ENCODE data around the gene KRT4.

KRT4 gene

DNA sequence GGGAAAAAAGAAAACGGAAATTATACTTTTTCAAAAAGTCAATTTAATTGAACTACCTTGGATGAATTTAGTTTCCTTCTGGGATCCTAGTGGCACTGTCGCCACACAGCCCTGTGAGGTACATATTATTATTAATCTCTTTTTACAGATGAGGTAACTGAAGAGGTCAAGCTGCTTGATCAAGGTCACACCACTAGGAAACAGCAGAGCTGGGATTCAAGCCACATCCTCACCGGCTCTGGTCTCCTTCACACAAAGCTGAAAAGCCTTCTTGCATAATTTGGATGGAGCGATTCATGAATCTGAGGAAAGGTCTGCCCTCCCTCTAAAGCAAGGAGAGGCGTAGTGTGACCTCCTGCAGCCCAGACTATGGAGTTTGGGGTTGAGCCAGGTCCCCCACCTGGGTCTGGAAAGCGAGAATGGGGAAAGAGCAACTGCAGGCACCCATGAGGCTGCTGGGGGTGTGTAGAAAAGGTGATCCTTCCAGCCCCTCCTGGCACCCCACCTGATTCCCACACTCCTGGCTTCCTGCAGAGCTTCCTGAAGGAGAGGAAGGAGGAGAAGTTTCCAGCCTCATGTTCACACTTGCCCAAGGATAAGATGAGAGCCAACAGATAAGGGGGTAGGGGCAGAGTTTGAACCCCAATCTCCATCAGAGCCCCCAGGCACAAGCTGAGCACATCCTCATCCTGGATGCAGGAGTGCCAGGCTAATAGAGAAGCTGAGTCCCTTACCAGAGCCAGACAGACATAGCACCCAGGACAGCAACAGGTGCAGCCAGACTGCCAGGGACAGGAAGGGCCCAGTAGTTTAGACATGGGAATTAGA is 24.1 kb upstream of the KRT4 start:
- in situ Hi-C loops (cut with MboI; ENCODE audit: low sequenced_read_pairs), result no loop called here

DNA sequence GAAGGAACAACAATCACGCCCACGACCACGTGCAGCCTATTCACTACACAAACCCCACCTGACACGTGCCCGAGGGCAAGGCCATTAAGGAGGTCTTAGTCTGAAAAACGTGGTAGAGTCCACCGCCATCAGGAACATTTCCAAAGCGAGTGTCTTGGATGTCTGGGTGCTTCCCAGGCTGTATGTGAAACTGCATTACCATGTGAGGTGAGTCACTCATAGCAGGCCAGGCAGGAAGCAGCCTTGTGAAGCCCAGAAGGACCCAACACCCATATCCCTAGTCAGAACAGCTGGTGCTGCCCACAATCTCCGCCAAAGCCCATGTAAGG is 23.5 kb upstream of the KRT4 start:
- in situ Hi-C loops (cut with MboI; ENCODE audit: low sequenced_read_pairs), result no loop called here

DNA sequence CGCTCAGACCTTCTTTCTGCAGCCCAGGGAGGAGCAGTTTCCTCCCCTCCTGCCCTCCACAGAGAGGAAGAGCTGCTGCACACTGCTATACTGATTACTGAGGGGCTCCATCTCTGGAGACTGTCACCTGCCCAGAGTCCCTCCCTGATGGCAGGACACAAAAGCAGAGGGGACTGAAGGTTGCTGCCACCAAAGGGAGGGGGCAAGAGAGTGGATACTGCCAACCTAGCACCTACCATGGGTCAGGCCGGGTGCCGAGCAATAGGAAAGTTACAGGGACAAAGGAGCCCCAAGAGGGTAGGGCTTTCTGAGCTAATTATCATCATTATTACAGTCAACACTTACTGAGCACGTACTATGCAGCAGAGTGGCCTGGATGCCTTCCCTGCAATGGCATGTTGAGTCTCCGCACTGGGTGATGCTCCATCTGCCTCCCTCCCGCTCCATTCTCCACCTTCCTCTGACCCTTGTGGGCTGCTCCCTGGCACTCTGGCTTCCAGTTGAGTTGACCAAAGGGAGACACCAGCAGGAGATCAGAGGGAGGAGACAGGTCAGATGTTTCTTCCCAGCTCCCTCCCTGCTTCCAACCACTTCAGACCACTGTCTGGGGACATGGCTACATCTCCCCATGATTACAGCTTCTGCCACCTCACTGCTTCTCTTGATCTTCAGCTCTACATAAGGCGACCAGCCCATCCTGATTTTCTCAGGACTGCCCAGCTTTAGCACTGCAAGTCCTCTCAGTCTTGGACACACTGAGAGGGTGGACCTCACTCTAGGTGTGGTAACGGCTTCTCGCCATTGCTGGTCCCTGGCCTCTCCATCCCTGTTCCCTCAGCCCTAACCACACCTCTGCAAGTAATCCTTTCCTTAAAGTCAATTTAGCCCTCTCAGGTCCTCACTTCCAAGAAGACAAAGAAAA is 22.8 kb upstream of the KRT4 start:
- in situ Hi-C loops (cut with MboI; ENCODE audit: low sequenced_read_pairs), result no loop called here

DNA sequence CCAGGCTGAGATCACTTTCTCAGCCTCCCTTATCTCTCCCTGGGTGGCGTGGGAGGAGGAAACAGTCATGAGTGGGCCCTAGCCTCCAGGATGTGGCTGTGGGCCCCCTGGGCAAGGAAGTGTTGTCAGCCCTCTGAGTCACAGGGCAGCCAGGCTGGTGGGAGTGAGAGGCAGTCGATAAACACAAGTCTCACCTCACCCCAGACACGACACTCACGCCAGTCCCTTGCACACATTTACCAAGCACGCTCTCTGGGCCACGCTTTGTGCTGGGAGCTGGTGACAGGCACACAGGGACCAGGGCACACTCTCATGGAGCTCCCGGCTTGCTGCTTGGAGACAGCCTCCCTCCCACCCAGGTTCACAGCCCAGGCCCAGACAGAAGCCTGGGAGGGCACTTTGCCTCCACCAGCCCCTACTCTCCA is 22.1 kb upstream of the KRT4 start:
- in situ Hi-C loops (cut with MboI; ENCODE audit: low sequenced_read_pairs), result no loop called here

DNA sequence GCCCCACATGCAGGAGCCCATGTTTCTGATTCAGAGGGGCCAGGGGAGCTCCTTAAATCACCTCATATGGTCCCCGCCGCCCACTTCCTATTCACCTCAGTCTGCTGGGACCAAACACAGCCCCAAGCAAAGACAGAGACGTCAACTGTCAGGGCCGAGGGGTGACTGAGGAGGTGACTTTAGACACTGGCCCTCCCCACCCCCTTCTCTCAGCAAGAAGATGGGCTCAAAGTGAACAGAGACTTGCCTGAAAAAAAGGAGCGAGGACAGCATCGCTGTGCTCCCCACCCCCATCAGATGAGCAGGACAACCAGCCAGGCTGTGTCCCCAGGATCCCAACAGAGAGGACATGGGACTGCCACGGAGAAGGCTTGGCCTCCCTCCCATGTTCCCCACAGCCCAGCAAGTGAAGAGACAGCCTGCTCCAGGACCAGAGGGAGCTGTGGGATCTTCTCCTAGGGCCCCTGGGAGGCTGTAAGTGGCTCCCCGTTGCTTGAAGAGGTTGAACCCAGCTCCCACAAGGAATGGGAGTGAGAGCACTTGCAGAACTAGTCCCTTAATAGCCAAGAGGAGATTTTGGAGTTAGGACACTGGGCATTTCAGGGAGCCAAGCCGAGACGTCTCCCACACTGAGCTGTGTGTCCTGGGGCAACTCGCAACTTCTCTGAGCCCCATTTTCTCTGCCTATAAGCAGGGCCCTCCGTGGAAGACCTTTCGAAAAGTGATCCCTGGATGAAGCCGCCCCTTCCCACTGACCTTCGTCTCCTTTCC is 21.5 kb upstream of the KRT4 start:
- in situ Hi-C loops (cut with MboI; ENCODE audit: low sequenced_read_pairs), result no loop called here

DNA sequence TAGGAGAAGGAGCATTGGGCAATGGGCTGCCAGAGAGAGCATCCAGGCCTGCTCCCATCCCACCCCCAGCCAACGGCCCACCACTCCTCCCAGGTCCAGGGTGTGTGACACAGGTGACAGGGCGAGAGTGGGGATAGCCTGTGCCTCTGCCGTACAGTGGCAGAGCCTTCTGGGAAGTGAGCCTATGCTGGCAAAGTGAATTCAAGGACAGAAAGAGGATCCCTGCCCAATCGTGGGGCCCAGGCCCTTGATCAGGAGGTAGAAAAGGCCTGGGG is 20.7 kb upstream of the KRT4 start:
- in situ Hi-C loops (cut with MboI; ENCODE audit: low sequenced_read_pairs), result no loop called here

DNA sequence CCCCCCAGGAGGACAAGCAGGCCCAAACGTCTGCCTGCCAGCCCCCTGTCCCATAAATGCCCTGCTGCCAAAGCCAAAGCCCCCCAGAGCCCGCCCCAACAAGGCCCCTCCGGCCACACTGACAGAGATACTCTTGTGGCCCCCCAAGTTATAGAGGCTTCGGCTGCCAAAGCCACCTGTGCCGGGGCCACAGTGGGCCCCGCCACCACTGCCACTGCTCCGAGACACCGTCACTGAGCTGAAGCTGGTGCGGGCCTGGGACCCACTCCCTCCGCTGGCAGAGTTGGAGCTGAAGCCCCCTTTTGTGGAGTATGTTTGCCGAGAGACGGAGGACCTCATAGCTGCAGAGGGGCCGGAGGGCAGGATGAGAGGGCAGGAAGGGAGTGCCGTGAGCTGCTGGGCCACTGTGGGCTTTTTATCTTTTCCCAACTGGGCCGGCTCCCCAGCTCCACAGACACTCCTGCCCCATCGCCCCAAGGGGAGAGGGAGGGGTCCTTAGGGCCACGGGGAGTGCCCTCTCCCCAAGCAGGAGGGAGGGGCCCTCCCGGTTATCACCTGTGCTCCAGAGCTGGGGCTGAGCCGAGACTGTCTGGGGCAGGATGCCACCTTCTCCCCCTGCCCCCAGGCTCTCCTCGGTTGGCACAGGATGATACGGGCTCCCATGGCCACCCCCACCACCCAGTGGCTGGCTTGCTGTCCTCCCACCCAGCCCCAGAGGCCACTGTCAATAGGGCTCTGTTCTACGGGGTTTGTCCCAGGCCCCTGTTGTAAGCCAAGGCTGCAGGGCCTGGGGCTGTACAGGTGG is 20.2 kb upstream of the KRT4 start, which contains the start of gene KRT79:
Gene KRT79, minus strand, starts transcription at position 390 of the 805 bp plus-strand sequence. Its CDS starts 51 bp downstream, at position 339.
- in situ Hi-C loops (cut with MboI; ENCODE audit: low sequenced_read_pairs), result no loop called here

DNA sequence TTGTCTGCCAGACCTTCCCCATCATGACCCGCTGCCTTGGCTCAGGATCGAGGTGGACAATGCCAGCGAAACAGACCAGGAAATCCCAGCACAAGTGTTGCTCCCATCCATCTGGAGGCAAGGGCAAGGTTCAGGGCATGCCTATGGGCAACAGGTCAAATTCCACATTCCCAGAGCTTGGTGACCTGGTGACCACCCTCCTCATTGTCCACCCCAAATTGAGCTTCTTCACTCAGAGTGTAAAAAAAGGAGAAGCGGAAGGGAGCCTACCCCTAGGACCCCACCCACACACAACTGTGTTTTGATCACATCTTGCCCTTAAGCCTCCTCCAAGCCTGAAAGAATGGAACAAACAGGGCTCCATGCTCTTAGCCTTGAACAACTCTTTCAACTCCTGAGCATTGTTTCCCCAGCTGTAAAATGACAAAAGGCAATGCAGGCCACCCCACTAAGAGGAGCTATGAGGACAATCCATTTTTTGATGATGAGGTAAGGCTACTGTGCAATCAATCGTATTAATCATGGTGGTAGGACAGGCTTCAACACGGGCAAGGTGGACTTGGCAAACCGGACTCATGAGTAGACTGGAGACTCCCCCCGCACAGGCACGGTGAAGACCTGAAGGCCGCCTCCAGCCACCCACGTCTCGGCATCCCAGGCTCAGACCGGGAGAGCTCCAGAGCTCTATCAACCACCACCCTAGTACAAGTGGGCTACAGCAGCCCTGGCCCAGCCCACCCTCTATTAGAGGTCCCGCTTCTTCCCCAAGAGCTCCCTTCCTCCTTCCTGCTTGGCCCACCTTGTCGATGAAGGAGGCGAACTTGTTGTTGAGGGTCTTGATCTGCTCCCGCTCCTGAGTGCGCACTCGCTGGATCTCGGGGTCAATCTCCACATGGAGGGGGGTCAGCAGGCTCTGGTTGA is 19.3 kb upstream of the KRT4 start:
- in situ Hi-C loops (cut with MboI; ENCODE audit: low sequenced_read_pairs), result no loop called here

DNA sequence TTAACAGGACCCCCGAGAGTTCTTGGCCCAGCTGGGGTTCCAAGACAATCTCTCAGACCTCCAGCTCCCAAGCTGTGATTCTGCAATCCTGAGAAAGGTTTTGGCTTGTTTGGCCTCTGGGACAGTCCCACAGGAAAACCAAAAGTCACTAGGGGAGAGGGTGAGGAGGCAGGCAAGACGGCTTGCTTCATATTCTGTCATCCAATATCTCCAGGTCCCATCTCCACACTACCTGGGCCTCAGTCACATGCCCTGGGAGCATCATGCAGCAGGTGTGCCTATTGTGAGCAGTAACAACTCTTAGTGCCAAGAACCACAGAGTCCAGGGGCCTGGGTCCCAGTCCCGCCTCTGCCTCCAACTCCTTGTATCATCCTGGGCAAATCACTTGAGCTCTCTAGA is 18.5 kb upstream of the KRT4 start:
- in situ Hi-C loops (cut with MboI; ENCODE audit: low sequenced_read_pairs), result no loop called here

DNA sequence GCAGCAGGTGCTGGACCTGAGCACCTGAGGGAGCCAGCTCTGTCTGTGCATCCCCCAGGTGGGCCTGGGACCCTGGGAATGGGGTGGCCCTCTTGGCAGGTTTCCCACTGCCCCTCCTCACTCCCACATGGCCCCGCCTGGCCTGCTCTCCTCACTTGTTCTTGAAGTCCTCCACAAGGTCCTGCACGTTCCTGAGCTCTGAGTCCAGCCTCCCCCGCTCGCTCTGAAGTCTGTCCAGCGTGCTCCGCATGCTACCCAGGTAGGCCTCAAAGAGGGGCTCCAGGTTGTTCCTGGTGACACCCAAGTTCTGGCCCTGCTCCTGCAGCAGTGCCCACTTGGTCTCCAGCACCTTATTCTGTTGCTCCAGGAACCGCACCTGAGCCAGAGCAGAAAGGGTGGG is 17.3 kb upstream of the KRT4 start:
- in situ Hi-C loops (cut with MboI; ENCODE audit: low sequenced_read_pairs), result no loop called here

DNA sequence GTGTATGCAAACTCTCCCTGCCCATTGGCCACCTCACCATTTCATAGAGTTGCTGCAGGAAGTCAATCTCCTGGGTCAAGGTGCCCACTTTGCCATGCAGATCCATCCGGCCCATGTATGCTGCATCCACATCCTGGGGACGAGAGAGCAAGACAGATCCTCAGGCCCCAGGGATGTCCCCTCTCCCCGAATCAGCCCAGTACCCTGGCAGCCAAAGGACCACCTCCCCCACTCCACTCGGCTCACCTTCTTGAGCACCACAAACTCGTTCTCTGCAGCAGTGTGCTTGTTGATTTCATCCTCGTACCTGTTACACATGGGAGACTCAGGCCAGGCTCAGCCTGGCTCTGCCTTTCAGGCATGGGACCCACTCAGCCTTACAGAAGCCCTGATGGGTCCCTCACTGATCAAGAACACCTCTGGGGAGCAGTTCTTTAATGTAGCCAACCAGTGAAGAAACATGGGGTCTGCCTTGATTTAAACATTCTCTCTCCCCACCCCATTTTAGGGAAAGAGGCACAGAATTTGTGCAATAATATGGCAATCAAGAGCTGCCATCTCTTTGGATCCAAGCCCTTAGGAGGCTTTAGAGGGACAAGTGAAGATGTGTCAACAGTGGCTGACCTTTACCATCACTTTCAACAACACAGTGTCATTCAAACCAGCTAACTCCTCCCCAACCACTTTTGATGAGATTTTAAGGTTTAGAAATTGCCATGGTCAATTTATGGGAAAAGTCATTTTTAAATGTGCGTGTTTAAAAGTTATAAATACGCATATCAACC is 16.3 kb upstream of the KRT4 start:
- in situ Hi-C loops (cut with MboI; ENCODE audit: low sequenced_read_pairs), result no loop called here

DNA sequence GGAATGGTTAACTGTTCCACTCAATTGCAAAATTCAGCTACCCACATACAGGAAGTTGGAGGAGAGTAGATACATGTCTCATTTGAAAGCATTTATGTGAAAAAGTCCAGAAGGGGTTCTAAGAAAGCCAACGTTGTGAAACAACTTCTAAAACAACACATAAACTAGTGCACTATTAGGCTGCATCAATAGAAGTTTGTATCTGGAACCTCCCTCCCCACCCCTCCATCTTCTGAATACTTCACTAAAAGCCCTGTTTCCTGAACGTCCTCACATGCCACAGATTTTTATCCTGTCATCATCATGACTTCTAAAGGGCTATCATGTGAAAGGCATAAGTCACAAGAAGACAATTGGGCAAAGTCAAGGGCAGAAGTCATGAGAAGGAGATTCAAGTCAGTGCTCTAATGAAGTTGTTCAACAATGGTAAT is 14.7 kb upstream of the KRT4 start:
- in situ Hi-C loops (cut with MboI; ENCODE audit: low sequenced_read_pairs), result no loop called here

DNA sequence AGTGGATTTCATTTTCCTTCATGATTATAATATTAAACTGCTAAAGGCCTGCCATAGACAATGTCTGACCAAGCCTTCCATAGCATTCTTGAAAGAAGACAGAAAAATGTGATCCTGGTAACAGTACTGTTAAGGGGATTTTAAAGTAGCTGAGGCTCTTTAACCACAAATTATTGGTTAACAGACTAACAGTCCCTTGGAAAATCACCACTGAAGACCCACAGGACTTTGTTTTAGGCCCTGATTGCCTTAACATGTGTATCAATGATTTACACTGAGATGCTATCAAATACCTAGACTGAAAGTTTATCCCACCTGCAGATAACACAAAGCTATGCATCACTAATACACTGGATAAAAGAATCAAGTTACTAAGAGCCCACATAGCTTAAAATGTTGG is 14.2 kb upstream of the KRT4 start:
- in situ Hi-C loops (cut with MboI; ENCODE audit: low sequenced_read_pairs), result no loop called here

DNA sequence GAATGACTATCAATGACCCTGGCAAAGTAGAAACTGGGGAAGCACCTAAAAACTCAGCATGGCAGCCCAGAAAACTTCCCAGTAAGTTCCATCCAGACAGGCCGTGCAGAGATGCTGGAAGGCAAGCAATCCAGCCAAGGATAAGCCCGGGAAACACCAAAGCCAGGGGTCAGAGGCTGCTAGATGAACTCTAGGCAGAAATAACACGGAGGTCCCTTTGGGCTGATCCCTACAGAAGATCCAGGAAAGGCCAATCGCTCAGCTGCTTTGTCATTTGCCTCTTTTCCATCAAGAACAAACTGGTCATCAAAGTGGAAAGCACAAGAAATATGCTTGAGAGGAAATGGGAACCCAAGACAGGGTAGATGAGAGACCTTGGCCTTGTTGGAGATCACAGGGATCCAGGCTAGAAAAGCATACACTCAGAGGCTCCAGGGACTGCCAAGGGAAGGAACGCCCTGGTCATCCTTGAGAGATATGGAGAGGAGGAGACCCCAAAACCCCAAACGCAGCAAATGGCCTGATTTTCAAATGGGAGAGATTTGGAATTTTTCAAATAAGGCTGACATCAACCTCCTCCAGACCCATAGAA is 13.7 kb upstream of the KRT4 start:
- in situ Hi-C loops (cut with MboI; ENCODE audit: low sequenced_read_pairs), result no loop called here

DNA sequence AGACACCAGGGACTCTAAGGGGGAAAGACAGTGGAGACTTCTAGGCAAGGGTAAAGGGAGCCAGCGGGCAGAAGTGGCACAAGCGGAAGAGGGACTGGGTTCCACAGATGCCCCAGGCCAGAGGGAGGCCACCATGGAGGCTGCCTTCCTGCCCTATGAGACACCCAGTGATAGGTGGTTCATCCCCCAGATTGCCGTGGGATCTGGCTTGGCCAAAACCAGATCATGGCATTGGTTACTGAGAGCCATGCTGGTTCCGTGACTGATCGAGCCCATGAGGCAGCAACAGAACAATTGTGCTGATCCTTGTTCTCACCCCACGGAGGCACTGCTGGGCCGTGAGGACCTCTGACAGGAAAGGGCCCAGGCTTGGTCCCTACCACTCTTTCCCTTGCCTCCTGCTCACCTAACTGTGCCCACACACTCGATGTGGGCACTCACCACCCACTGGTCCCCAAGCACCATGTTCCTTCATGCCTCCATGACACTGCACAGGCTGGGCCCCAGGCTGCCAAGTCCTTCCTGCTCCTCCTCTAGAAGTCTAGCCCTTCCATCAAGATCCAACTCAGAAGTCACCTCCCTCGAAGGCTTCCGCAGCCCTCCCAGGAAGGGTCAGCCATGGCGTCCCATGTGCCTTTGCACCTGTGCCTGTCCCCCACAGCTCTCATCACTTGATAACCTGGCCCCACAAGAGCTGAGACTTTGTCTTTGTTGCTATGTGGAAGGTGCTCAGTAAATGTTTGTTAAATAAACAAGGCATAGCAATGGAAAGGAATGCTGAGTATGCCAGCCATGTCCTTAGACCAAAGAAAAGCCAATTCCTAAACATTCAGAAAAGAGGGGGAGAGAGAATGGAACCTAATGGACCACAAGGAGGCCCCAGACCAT is 12.9 kb upstream of the KRT4 start:
- in situ Hi-C loops (cut with MboI; ENCODE audit: low sequenced_read_pairs), result no loop called here

DNA sequence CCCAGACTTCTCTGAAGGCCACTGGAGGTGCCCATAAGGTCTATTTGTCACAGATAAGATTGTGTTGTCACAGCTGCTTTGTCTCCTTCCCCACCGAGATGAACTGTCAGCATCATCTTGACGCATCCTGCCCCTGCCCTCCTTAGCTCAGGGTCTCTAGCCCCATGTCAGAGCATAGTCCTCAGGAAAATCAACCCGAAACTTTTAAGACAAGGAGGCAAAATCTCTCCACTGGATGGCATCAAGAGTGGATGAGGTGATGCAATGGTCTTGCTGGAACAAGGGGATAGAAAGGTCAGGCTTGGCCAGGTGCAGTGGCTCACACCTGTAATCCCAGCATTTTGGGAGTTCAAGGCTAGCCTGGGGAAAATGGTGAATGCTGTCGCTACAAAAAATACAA is 12.0 kb upstream of the KRT4 start:
- in situ Hi-C loops (cut with MboI; ENCODE audit: low sequenced_read_pairs), result no loop called here

DNA sequence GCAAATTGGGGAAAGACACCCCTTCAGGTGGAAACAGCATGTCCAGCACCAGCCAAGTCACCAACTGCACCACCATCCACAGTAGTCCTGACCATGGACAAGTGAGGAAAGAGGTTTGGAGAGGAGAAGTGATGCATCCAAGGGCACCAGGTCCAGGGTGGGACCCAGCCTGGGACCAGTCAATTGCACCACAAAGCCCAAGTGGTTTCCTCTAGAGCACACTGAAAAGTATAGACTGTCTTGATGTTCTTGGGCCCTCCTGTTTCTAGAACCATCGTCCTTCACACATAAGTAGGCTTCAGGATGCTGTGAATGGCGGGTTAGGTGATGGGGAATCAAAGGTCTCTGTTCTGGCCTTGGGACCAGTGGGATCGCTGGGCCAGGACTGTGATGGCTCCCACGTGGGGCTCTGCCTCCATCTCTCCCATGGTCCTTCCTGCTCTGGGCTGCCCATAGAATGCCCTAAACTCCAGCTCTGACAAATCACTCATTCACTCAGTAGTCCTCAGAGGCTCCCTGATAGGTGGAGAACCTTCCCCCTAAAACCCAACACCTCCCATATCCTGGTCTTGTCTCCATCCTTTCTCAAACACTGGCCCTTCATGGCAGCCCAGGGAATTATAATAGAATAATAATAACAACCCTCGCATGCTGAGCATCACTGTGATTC is 11.0 kb upstream of the KRT4 start:
- in situ Hi-C loops (cut with MboI; ENCODE audit: low sequenced_read_pairs), result no loop called here
